ENCODE results near the gene SOWAHA.

DNA sequence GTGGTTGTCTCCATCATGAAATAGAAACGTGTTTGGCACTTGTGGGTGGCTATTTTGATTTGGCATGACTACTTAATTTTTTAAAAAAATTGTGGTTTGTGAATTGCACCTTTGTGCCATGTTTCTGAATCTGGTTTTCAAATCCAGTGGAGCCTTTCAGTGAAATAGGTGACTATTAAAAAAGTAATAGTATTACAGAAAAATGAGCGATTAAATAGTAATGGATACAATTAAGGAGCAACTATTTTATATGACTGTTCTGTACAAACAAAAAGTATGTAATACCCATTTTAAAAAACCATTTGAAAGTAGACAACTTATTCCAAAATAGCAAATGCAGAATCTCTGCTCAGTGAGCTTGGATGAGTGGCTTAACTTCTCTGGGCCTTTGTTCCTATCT lies 3.0 kb downstream of the SOWAHA start:
- TF ChIP-seq YY1 (IDR thresholded peaks at IDR 0.05; ENCODE audit: low read depth), result no peak
- no peak for TF ChIP-seq CEBPB (IDR thresholded peaks at IDR 0.05)
- TF ChIP-seq EP300 (IDR thresholded peaks at IDR 0.05; ENCODE audit: borderline replicate concordance), result no peak
- no peak for TF ChIP-seq TAF1 (IDR thresholded peaks at IDR 0.05; ENCODE audit: low read depth)
- TF ChIP-seq RAD21 (IDR thresholded peaks at IDR 0.05; ENCODE audit: low read depth), result no peak
- TF ChIP-seq EGR1 (IDR thresholded peaks at IDR 0.05), result no peak
